Measurements from ENCODE around the gene MRI1. TPM values are rescaled to one million over a fixed set of nuclear protein-coding genes. Genes with fewer than 3 reads are reported as not detected.
A peak's percentile ranks its signal among the peaks of the same experiment; 100 is the strongest.

The MRI1 gene
- total and polyA plus RNA-seq, 2 experiments from 2014 or later = 12.3 to 44.5 TPM

DNA sequence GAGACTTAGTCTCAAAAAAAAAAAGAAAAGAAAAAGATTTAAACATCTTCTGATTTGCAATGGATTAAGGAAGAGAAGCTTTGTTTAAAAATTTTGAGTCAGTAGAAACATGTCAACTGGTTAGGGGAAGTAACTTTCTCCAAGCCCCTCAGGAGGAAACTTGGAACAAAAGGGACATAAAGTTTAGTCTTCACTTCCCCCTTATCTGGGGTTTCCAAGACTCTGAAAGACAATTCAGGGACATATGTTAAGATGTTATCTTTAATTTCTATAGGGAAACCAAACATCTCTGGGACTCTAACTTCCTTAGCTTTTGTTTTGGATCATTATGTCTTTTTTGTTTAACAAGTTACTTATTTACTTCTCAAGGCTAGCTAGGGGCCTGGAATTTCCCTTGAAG lies 20.1 kb upstream of the MRI1 start (continued):
- TF ChIP-seq, protein P1, sequence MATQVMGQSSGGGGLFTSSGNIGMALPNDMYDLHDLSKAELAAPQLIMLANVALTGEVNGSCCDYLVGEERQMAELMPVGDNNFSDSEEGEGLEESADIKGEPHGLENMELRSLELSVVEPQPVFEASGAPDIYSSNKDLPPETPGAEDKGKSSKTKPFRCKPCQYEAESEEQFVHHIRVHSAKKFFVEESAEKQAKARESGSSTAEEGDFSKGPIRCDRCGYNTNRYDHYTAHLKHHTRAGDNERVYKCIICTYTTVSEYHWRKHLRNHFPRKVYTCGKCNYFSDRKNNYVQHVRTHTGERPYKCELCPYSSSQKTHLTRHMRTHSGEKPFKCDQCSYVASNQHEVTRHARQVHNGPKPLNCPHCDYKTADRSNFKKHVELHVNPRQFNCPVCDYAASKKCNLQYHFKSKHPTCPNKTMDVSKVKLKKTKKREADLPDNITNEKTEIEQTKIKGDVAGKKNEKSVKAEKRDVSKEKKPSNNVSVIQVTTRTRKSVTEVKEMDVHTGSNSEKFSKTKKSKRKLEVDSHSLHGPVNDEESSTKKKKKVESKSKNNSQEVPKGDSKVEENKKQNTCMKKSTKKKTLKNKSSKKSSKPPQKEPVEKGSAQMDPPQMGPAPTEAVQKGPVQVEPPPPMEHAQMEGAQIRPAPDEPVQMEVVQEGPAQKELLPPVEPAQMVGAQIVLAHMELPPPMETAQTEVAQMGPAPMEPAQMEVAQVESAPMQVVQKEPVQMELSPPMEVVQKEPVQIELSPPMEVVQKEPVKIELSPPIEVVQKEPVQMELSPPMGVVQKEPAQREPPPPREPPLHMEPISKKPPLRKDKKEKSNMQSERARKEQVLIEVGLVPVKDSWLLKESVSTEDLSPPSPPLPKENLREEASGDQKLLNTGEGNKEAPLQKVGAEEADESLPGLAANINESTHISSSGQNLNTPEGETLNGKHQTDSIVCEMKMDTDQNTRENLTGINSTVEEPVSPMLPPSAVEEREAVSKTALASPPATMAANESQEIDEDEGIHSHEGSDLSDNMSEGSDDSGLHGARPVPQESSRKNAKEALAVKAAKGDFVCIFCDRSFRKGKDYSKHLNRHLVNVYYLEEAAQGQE (IDR thresholded peaks at IDR 0.05; ENCODE audit: unreplicated experiment) = no peak
- TF ChIP-seq POLR2AphosphoS5 (IDR thresholded peaks at IDR 0.05; ENCODE audit: low read depth) (no peak), EZH2phosphoT487 (IDR thresholded peaks at IDR 0.05; ENCODE audit: unreplicated experiment) (no peak)
- TF ChIP-seq, protein P2, sequence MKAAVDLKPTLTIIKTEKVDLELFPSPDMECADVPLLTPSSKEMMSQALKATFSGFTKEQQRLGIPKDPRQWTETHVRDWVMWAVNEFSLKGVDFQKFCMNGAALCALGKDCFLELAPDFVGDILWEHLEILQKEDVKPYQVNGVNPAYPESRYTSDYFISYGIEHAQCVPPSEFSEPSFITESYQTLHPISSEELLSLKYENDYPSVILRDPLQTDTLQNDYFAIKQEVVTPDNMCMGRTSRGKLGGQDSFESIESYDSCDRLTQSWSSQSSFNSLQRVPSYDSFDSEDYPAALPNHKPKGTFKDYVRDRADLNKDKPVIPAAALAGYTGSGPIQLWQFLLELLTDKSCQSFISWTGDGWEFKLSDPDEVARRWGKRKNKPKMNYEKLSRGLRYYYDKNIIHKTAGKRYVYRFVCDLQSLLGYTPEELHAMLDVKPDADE (IDR thresholded peaks at IDR 0.05) = no peak

DNA sequence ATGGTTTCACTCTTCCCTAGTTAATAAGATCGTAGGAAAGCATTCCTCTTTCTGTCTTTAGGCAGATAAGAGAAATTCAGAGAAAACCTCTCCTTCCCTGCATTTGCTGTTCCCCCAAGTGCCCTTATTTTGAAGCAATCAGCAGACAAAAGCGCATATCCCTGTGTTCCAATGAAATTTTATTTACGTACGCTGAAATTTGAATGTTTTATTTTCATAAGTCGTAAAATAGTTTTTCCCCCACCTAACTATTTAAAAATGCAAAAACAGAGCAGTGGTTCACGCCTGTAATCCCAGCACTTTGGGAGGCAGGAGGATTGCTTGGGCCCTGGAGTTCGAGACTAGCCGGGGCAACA lies 17.2 kb upstream of the MRI1 start:
- DNase-seq (ENCODE audit: low spot score) (no peak), ATAC-seq (no peak)
- peak overlapping the region; percentile 98 for H3K4me3 Mint-ChIP-seq
- Histone ChIP-seq H3K4me2 (no peak overlapping the region), H3F3A (replicated peaks; ENCODE audit: low read depth) (0 out of 2 replicates have a peak, but pooled peaks cover 11% of the 10 kb centered on the region), H3K27ac (ENCODE audit: low read depth) (no peak overlapping the region), H3K79me2 (replicated peaks; ENCODE audit: insufficient read depth) (peaks cover 7% of the 10 kb centered on the region; the same call in 1 of the 2 replicates), H3K36me3 (ENCODE audit: insufficient read depth) (no peaks in the 10 kb centered on the region; the same call in 1 of the 2 replicates), H3K27me3 (ENCODE audit: insufficient read depth) (no peaks in the 10 kb centered on the region), H2AFZ (0 out of 2 replicates have a peak overlapping the region, but pooled peaks have one; percentile 57), H3K4me1 (ENCODE audit: insufficient read depth) (peaks cover 14% of the 10 kb centered on the region; the same call in 1 of the 2 replicates), H3K4me3 (peak overlapping the region; percentile 21; the same call in 1 of the 2 replicates), H3K9me2 (ENCODE audit: insufficient read depth) (no peaks in the 10 kb centered on the region), H4K20me1 (replicated peaks; ENCODE audit: insufficient read depth) (no peaks in the 10 kb centered on the region)
- no peaks in the 10 kb centered on the region; the same call in 2 of the 3 replicates for H3K36me3 Mint-ChIP-seq (ENCODE audit: low read depth)
- no peak overlapping the region for H3K27ac Mint-ChIP-seq
- TF ChIP-seq NANOG (IDR thresholded peaks at IDR 0.05; ENCODE audit: borderline replicate concordance) (no peak), CREB1 (CRISPR knock-in tag; IDR thresholded peaks at IDR 0.05; ENCODE audit: low read depth) (no peak), EZH2 (IDR thresholded peaks at IDR 0.05; ENCODE audit: low read depth, unreplicated experiment) (no peak), ZNF114 (CRISPR knock-in tag; IDR thresholded peaks at IDR 0.05) (no peak)
- peaks cover 8% of the 10 kb centered on the region; the same call in 2 of the 3 replicates for H3K9me3 Mint-ChIP-seq
- H3K27me3 Mint-ChIP-seq (ENCODE audit: insufficient read depth, low read depth, poor library complexity) = peaks cover 6% of the 10 kb centered on the region
- H3K4me1 Mint-ChIP-seq = peaks cover 10% of the 10 kb centered on the region

All from GM23338 (cell line).